Activated T-cell treated with anti-CD3 and anti-CD28 coated beads for 24 hours (primary cell): ENCODE data around the gene TENM3.
"Not testable (repeated sequence)": the region's sequence is repeated elsewhere in the genome, so short reads cannot be mapped to it uniquely, and the experiment has no call there.

Experiments
- DNase-seq: peaks from one replicate; pipeline ENCODE4 v3.0.0-alpha.2; 2020; ENCODE audit warnings: low read depth

Gene TENM3

DNA sequence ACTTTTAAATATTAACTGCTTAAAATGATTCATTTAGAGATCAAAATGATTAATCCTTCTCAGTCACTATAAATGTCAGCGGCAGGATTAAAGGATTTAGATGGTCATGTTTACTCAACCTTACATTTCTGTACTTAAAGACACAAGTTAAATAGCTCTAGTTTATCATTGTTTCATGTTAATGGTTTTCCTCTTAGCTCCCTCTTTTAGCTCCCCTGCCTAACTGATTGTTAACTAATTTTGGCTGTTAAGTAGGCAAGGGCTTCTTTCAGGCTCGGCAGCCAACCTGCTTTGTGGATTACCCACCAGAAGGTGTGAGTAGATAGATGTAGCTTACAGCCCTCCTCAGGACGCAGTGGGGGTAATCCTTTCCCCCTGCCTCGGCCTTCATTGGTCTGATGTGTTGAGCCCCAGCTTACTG lies 96.0 kb downstream of the TENM3 start:
- no peak for DNase-seq

- DNase-seq, result no peak
Measured at GRCh38 chr4:182343453-182343852, 100.3 kb downstream of the TENM3 start.

GRCh38 chr4:182344968-182345367 lies 101.8 kb downstream of the TENM3 start:
- no peak for DNase-seq

GRCh38 chr4:182346250-182346649 lies 103.0 kb downstream of the TENM3 start:
- no peak for DNase-seq

DNA sequence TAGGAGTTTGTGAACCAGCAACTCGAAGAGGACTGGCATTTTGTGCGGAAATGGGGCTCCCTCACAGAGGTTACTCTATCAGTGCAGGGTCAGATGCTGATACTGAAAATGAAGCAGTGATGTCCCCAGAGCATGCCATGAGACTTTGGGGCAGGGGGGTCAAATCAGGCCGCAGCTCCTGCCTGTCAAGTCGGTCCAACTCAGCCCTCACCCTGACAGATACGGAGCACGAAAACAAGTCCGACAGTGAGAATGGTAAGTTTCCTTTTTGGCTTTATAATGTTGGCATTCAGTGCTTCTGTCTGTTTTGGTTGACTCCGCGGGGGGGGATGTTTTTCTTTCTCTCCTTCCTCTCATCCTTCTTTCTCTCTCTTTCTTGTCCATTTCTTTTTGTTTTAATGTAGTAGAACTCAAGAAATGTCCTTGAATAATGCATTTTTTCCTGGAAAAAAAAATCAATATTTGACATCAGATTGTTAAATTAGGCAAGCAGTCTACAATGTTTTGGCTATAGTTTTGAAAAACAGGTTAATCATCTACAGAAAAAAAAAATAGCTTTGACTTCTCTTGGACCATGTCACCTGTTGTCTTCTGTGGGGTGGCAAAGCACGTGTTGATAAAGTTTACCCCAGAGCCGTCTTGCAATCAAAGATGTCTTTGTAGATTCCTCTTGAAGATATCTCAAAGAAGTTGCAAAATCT lies 103.6 kb downstream of the TENM3 start:
- no peak for DNase-seq

DNA sequence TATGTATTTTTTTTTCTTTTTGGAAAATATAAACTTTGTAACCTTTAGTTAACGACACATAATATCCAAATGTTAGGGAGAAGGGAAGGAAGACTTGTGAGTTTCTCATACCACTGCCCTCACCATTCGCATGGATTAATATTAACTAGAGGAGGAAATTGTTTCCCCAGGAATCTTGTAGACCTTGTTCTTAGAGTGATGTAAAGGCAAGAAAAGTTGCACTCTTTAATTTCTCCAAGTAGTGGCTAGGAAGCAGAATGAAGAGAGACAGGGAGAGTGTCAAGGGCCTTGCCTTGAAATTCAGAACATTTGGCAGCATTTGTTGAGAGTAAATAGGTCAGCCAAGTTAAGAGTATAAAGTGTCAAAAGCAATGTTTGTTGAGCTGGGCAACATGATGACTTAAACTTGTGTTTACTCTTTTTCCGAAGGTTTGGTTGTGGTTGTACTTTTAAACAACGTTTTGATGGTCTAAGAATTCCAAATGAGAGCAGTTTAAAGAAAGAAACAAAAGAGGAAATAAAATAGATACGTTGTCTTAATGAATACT lies 105.7 kb downstream of the TENM3 start:
- no peak for DNase-seq

GRCh38 chr4:182350041-182350440 lies 106.8 kb downstream of the TENM3 start:
- no peak for DNase-seq

DNA sequence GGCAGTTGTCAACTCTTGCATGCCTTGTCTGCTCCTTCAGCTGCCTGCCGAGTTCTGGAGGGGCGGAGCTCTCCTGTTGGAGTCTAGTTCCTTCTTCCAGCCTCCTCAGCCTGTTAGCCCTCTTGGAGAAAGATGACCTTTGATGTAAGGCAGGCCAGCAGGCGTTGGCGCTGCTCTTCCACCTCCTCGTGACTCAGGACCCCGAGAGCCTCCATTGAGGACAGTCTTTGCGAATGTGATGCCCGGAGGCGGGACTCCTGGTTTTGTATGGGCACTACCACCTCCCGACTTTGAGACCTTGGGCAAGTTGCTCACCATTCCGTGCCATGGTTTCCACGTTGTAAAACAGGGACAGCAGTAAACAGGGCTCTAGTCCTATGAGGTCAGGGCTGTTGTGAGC lies 108.3 kb downstream of the TENM3 start:
- DNase-seq, result no peak

- no peak for DNase-seq
Measured at GRCh38 chr4:182354106-182354505, 110.9 kb downstream of the TENM3 start.

DNA sequence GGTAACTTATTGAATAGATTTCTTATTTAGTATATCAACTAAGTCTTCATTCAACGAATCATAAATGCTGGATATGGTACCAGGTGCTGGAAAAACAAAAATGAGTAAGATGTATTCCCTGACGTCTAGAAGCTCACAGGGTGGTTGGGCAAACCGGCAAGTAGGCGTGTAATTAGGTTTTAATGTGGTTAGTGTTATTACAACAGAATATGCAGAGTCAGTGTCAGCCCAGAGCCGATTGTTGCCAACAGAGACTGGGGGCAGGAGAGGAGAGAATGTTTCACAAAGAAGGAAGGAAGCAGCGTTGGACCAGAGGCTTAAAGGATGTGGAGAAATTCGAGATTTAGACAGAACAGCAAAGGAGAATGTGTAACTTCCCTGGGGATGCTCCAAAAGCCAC lies 111.7 kb downstream of the TENM3 start:
- DNase-seq, result no peak

- no peak for DNase-seq
Measured at GRCh38 chr4:182367153-182367552, 124.0 kb downstream of the TENM3 start.

GRCh38 chr4:182369211-182369610 lies 126.0 kb downstream of the TENM3 start:
- no peak for DNase-seq

GRCh38 chr4:182370491-182370890 lies 127.3 kb downstream of the TENM3 start:
- DNase-seq, result no peak

DNA sequence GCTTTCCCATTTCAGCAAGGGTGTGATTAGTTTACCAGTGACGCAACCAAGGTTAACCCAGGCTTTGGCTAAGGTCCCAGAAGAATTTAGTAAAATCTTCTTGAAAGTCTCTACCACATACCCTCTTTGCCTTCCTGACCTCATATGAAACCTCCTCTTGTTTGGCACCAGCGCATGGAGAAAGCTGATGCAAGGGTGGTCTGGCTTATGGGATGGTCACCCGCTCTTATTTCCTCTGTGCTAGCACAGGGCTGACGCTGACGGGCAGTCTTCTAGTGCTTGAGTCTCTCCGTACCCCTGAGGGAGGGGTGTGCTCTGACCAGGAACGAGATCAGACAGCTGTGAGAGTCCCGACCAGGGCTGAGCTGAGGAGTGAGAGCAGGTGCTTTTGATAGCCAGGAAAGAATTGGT lies 137.6 kb downstream of the TENM3 start:
- no peak for DNase-seq

- DNase-seq, result no peak
Measured at GRCh38 chr4:182382941-182383340, 139.7 kb downstream of the TENM3 start.

DNA sequence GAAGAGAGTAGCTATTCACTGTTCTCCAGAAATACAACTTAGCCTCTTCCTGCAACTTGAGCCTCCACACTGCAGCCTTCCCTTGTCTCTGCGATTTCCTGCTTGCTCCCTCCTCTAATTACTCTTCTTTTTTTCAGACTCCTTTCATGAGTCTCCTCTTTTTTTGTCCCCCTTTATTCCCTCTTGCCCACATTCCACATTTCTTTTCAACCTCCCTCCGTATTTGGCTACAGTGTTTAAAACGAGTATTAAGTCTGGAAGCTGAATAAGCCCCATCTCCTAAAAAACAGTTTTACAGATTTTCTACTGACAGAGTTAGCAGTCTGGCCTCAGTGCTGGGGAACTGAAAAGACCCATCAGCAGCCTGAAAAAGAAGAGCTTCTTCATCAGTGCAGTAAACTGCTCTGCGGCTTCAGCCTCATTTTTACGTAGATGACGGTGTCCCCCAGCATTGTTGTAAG lies 141.5 kb downstream of the TENM3 start:
- no peak for DNase-seq

- DNase-seq, result no peak
Measured at GRCh38 chr4:182385897-182386296, 142.7 kb downstream of the TENM3 start.

DNA sequence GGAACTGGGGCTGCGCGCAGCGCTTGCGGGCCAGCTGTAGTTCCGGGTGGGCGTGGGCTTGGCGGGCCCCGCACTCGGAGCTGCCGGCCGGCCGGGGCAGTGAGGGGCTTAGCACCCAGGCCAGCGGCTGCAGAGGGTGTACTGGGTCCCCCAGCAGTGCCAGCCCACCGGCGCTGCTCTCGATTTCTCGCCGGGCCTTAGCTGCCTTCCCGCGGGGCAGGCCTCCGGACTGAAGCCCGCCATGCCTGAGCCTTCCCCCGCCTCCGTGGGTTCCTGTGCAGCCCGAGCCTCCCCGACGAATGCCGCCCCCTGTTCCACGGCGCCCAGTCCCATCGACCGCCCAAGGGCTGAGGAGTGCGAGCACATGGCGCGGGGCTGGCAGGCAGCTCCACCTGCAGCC lies 143.4 kb downstream of the TENM3 start:
- DNase-seq, result not testable (repeated sequence)

- DNase-seq, result no peak
Measured at GRCh38 chr4:182391111-182391684, 148.0 kb downstream of the TENM3 start.

DNA sequence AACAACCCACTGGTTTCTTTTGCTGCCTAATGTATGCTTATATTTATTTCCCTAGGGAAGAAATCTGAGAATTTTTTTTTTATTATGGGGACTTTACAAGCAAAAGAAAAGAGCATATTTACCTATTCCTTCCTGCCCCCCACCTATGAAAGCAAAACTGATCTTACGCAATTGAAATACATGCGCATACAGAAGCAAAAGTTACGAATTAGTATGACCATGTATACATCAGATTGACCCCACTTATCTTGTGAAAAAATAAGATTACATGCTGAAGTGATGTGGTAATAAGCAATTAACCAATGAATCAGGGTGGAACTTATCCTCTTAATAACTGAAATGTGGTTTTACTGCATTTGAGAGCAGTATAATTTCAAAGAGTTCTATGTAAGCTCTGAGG lies 151.0 kb downstream of the TENM3 start:
- DNase-seq, result no peak

DNA sequence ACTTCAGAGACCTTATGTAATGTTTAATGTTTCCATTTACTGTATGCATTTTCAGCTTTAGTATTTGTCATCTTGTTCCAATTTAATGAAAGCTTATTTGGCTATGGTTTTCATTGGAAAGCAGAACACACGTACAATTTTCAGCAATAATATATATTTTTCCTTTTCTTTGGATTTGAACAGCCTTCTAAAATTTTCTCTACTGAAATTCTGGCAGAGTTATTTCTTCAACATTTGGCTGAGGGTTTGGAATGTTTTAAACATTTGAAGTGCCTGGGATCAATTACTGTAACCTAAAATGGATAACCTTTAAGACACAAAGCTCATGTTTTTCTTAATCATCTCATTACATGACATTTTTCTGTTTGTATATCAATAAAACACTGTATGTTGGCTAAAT lies 156.9 kb downstream of the TENM3 start:
- DNase-seq, result no peak

DNA sequence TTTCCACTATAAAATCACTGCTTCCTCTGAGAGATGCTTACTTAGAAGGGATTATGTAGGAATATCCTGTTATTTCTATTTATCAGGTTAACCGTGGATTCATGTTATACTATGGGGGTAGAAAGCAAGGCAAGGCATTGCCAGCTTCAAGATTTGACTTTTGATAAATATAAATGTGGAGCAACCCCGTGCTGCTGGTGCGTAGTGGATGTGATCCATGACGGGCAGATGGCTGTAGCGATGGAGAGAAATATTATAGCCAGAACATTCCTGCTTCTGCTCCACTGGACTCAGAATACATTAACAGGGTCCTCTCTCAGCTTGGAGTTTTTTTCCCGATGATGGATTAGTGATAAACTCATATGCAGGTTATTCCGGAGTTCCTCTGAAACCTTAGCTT lies 157.6 kb downstream of the TENM3 start:
- DNase-seq, result no peak

GRCh38 chr4:182404376-182404775 lies 161.2 kb downstream of the TENM3 start:
- no peak for DNase-seq

- no peak for DNase-seq
Measured at GRCh38 chr4:182405087-182405486, 161.9 kb downstream of the TENM3 start.
